Measurements from ENCODE around the gene SLC4A7.

SLC4A7 gene

DNA sequence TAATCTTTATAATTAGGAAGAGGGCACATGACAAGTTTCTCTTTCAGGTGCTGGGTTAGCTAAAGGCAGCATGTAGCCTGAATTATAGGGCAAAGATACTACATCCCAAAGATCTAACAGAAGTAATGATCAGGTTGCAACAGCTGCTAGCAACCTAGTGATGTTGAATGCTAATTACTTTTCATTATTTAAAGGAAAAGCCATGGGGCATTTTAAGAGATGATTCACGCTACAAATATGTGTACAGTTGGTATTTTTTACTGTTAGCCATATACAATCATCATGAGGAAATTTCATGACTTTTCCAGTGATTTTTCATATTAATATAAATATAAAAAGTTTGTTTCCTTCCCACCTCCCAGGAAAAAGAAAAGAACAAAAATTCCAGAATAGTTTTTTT is 158.0 kb downstream of the SLC4A7 start:
- no peak for DNase-seq (ENCODE audit: low read depth in 3 of 3, low spot score in 1 of 3)

DNA sequence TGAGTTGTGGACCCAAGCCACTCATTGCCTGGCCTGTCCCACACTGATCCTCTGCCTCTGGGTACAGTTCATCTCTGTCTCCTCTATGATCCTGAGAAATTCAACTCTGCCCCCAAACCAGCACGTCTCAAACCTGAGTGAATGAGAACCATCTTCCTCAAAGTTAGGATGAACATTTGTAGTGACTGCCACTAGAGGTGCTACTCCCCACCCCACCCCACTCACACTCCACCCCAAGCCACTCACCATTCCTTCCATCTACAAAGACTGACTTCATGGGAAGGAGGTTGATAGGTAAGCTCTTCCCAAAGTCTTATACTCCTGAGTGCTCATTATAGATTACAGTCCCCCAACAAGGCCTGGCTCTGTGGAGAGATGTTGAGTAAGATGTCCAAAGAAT is 158.8 kb downstream of the SLC4A7 start:
- DNase-seq (ENCODE audit: low read depth in 3 of 3, low spot score in 1 of 3): no peak

DNA sequence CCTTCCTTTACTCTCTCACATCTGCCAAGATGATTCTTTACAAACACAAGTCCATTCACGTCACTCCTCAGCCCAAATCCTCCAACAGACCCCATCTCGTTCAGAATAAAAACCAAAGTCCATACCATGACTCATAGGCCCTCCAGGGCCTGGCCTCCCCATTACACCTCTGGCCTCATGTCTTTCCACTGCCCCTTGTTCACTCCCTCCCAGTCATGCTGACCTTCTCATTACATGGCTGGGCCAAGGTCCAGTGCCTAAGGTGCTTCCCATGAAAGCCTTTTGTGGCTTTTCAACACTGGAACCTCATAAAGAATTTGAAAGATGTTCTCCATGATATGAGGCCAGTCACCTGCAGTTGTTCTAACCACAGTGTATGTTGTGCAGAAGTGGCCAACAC is 159.5 kb downstream of the SLC4A7 start:
- DNase-seq (ENCODE audit: low read depth in 3 of 3, low spot score in 1 of 3): no peak

DNA sequence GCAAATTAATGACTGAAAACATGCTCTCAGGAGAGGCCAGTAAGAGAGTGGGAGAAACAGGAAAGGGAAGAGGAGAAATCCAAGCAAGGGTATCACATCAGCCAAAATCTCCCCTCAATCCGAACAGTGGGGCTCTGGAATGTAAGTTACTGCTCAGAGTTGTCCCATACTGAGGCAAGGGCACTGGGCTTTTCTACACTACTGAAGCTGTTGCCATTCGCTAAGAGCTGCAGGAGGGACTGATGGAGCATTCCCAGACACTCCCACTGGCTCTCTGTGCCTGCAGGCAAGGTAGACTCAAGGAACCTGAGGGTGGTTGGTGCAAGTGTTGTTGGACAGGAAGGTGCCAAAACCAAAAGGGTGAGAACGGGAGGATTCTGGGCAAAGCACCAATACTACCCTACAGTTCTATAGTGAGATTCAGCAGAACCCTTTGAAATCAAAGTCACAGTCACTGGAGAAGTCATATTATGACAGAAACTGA is 161.1 kb downstream of the SLC4A7 start:
- no peak for DNase-seq (ENCODE audit: low read depth in 3 of 3, low spot score in 1 of 3)

All from stimulated activated CD4-positive, alpha-beta T cell treated with anti-CD3 and anti-CD28 coated beads, TNF-alpha, amount 100 ng/mL, for 1 hour (primary cell).